Right kidney (tissue), 1 donor: ENCODE data around the gene FGF14.
A peak's percentile ranks its signal among the peaks of the same experiment; 100 is the strongest.

Source experiments
- DNase-seq: peaks from one replicate; pipeline ENCODE4 v3.0.0-alpha.2; 2016

The FGF14 gene

DNA sequence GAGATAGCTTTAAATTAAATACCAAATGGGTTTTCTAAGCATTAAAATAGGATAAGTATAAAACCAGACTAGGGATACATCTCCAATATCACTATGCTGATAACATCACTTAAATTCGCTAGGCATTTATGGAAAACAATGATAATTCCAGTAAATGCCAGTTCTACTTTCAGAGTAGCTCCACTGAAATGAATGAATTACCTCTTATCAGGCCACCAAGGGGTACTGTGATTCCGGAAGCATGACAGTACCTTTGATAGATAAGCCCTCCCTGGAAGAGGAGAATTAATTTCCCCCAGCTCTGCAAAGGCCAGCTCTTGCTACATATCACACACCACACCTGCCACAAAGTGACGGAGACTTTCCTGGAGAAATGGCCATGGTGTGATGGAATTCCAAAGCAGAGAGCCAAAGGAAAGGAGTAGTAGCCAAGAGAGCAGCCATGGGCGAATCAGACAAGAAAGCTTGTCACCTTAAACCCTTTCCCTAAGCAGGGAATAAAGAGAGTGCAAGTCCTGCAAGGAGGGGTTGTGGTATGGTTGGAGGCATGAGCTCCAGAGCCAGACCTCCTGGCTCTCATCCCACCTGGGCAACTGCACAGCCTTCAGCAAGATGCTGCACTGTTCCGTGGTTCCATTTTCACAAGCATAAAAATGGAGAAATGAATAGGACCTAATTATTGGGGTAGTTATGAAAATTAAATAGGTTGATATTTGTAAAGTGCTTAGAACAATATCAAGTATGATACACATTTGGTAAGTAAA, 423.1 kb downstream of the FGF14 start:
- no peak for DNase-seq

DNA sequence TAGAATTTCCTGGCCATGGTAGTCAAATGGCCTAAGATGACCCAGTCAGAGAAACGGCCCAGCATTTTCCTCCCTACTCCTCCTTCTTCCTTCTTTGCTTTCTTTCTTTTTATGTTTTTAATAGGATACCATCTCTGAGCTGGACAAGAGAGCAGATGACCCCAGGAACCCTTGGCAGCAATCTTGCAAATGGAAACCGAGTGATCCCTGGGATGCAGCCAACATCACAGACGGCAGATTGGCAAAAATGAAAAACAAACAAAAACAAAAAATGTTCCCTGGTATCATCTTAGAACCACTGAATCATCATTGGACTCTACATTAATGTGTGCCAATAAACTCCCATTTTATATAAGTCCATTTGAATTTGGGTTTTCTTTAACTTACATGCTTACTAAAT, 424.4 kb downstream of the FGF14 start:
- no peak for DNase-seq

- DNase-seq = no peak
Measured at GRCh38 chr13:101972191-101972590, 429.7 kb downstream of the FGF14 start.

- no peak for DNase-seq
Measured at GRCh38 chr13:101970341-101970740, 431.5 kb downstream of the FGF14 start.

- DNase-seq = no peak
Measured at GRCh38 chr13:101967781-101968180, 434.1 kb downstream of the FGF14 start.

GRCh38 chr13:101967216-101967615, 434.6 kb downstream of the FGF14 start:
- no peak for DNase-seq

GRCh38 chr13:101965096-101965495, 436.8 kb downstream of the FGF14 start:
- DNase-seq = no peak

DNA sequence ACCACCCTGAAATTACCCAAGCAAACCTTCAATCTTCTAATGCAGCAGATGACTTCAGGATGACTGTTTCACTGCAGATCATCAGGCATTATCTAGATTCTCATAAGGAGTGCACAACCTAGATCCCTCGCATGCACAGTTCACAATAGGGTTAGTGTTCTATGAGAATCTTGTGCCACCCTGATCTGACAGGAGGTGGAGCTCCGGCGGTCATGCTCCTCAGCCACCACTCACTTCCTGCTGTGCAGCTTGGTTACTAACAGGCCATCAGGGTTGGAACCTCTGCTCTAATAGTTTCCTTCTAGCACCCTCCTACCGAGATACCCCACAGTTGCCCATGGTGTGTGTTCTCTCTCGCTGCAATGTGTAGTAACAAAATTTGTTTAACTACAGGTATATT, 442.8 kb downstream of the FGF14 start:
- no peak for DNase-seq

- DNase-seq = no peak
Measured at GRCh38 chr13:101955764-101956163, 446.1 kb downstream of the FGF14 start.

- no peak for DNase-seq
Measured at GRCh38 chr13:101951114-101951513, 450.7 kb downstream of the FGF14 start.

GRCh38 chr13:101949681-101950080, 452.2 kb downstream of the FGF14 start:
- DNase-seq = no peak

GRCh38 chr13:101946401-101946800, 455.4 kb downstream of the FGF14 start:
- DNase-seq = no peak

GRCh38 chr13:101945435-101945834, 456.4 kb downstream of the FGF14 start:
- no peak for DNase-seq

GRCh38 chr13:101944521-101944920, 457.3 kb downstream of the FGF14 start:
- no peak for DNase-seq

DNA sequence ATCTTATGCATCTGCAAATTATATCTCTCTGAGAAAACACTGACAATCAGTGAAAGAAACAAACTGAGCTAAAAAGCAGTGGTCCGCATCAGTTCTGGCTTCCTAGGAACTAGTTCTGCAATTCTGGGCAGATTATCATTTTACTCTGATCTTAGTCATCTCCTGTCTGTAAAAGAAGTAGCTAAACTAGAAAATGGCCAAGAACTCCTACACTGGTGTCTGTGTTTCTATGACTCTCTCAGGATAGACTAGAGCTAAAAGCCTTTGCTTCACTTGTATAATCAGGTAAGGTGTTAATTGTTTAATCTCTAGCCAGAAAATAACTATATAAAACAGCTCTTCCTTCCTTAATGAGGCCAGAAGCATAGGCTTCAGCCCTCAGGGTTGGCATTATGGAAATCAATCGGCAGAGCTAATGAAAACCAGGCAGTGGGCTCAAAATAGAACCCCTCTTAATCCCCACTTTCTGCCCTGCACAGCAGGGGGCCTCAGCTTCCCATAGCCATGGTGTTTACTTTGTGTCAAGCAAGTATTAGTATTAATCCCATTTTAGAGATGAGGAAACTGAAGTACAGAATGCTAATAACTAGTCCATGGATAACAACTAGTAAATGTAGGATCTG, 459.2 kb downstream of the FGF14 start:
- DNase-seq = no peak

GRCh38 chr13:101942038-101942437, 459.8 kb downstream of the FGF14 start:
- DNase-seq = no peak

GRCh38 chr13:101941095-101941783, 460.6 kb downstream of the FGF14 start:
- DNase-seq = no peak

GRCh38 chr13:101939370-101939769, 462.5 kb downstream of the FGF14 start:
- DNase-seq = no peak

DNA sequence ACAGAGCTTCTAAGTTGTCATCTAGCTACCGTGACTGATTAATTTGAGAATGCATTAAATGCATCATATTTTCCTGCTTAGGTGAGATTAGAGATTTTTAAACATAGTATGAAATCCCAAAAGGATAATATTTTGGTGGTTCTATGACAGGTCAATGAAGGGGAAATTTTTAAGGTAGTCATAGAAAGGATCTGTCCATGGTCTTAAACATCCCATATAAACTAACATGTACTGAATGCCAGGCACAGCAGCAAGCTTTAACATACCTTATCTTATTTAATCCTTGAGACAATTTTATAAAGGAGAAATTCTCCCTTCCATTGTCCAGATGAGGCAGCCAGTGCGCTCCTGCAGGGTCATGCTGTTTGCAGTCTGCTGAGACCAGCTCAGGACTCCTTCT, 466.0 kb downstream of the FGF14 start:
- no peak for DNase-seq

DNA sequence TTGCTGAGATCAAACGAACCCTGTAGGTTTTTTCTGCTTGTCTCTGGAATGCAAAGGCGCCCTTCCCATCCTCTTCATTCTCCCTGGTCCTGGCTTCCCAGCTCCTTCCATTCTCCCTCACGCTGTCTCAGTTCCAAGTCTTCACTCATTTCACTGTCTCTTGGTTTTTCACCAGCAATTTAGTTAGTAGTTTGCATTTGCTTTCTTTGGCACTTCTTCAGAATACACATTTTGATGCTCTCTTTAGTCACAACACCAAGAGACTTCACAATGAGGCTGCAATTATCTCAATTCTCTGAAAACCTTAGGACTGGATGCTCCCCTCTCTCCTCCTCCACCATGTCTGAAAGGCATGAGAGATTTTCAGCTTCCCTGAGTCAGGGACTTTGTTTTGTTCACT, 470.7 kb downstream of the FGF14 start:
- DNase-seq = no peak

DNA sequence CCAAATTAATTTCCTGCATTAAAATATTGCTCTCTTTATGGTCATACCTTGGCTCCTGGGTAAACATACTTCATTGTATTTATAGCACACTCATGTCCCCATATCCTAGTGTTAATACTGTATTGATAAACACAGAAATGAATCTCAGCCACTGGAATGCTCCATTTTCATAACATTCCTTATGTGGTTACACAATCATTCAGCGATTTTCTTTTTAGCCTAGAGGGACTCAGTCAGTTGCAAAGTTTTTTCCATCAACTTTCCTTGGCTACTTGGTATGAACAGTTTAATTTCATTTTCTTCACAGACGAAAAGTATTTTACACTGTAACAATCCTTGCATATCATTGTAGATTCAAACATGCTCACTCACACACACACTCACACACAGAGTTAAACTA, 471.5 kb downstream of the FGF14 start:
- DNase-seq = no peak

GRCh38 chr13:101925731-101926130, 476.1 kb downstream of the FGF14 start:
- DNase-seq = no peak

GRCh38 chr13:101919541-101920181, 482.2 kb downstream of the FGF14 start:
- peak; percentile 68 for DNase-seq
